HS-5 (cell line): Measurements from ENCODE around the gene MED23.
A peak's percentile ranks its signal among the peaks of the same experiment; 100 is the strongest.

Source experiments
- DNase-seq: peaks from one replicate; pipeline ENCODE4 v3.0.0-alpha.2; 2012; ENCODE audit warnings: low read depth

Gene MED23

GRCh38 chr6:131641554-131641953 is 13.5 kb upstream of the MED23 start:
- DNase-seq, result no peak

- no peak for DNase-seq
Measured at GRCh38 chr6:131640576-131640975, 12.5 kb upstream of the MED23 start.

GRCh38 chr6:131640100-131640499 is 12.1 kb upstream of the MED23 start:
- DNase-seq, result no peak

GRCh38 chr6:131638013-131638412 is 10.0 kb upstream of the MED23 start:
- no peak for DNase-seq

GRCh38 chr6:131636880-131637792 is 9.1 kb upstream of the MED23 start, which contains the start of gene ENPP3:
ENPP3 (plus strand) TSS chr6:131637302; CDS start chr6:131637385, 83 bp downstream.
- DNase-seq, result no peak

- no peak for DNase-seq
Measured at GRCh38 chr6:131635384-131636340, 7.6 kb upstream of the MED23 start.

GRCh38 chr6:131631625-131632289 is 3.7 kb upstream of the MED23 start:
- DNase-seq, result no peak

- DNase-seq, result no peak
Measured at GRCh38 chr6:131629651-131630050, 1.6 kb upstream of the MED23 start.

GRCh38 chr6:131628726-131629125 is 684 bp upstream of the MED23 start:
- no peak for DNase-seq

- no peak for DNase-seq
Measured at GRCh38 chr6:131615275-131615674, 12.8 kb downstream of the MED23 start.

- DNase-seq, result no peak
Measured at GRCh38 chr6:131613296-131613925, 14.6 kb downstream of the MED23 start.

GRCh38 chr6:131602781-131603312 is 25.2 kb downstream of the MED23 start:
- peak; percentile 74 for DNase-seq

GRCh38 chr6:131600716-131601115 is 27.3 kb downstream of the MED23 start:
- DNase-seq, result no peak

- DNase-seq, result no peak
Measured at GRCh38 chr6:131597446-131597845, 30.6 kb downstream of the MED23 start.

GRCh38 chr6:131594074-131594473 is 34.0 kb downstream of the MED23 start:
- DNase-seq, result no peak

- no peak for DNase-seq
Measured at GRCh38 chr6:131592935-131593334, 35.1 kb downstream of the MED23 start.

GRCh38 chr6:131588643-131589042 is 39.4 kb downstream of the MED23 start:
- no peak for DNase-seq

- no peak for DNase-seq
Measured at GRCh38 chr6:131587909-131588308, 40.1 kb downstream of the MED23 start.

GRCh38 chr6:131586543-131586942 is 41.5 kb downstream of the MED23 start:
- DNase-seq, result no peak

GRCh38 chr6:131581523-131581922 is 46.5 kb downstream of the MED23 start:
- DNase-seq, result no peak

- no peak for DNase-seq
Measured at GRCh38 chr6:131575834-131576478, 52.1 kb downstream of the MED23 start.
